HG02981 (cell line): ENCODE measurements around the gene EPHB2.

ENCODE experiments used
- ATAC-seq: cut with Tn5 transposase; IDR thresholded peaks from one replicate; pipeline ENCODE4 v1.9.1; 2021; ENCODE audit warnings: mild to moderate bottlenecking, moderate library complexity; ENCODE audit not compliant: unreplicated experiment

Gene EPHB2

GRCh38 chr1:22721122-22721873 is 10.7 kb downstream of the EPHB2 start:
- no peak for ATAC-seq

- no peak for ATAC-seq
Measured at GRCh38 chr1:22722901-22723550, 12.4 kb downstream of the EPHB2 start.

- no peak for ATAC-seq
Measured at GRCh38 chr1:22727873-22728272, 17.2 kb downstream of the EPHB2 start.

GRCh38 chr1:22728751-22729399 is 18.2 kb downstream of the EPHB2 start:
- ATAC-seq, result no peak

- no peak for ATAC-seq
Measured at GRCh38 chr1:22729400-22729773, 18.7 kb downstream of the EPHB2 start.

GRCh38 chr1:22729912-22730311 is 19.3 kb downstream of the EPHB2 start:
- no peak for ATAC-seq

GRCh38 chr1:22731924-22732720 is 21.5 kb downstream of the EPHB2 start:
- ATAC-seq, result no peak

GRCh38 chr1:22733643-22734042 is 23.0 kb downstream of the EPHB2 start:
- no peak for ATAC-seq

- ATAC-seq, result no peak
Measured at GRCh38 chr1:22736501-22737080, 26.0 kb downstream of the EPHB2 start.

GRCh38 chr1:22737374-22738068 is 26.9 kb downstream of the EPHB2 start:
- ATAC-seq, result no peak

GRCh38 chr1:22738069-22738435 is 27.4 kb downstream of the EPHB2 start:
- no peak for ATAC-seq

GRCh38 chr1:22738522-22738921 is 27.9 kb downstream of the EPHB2 start:
- no peak for ATAC-seq

GRCh38 chr1:22739648-22740385 is 29.2 kb downstream of the EPHB2 start:
- ATAC-seq, result no peak

- ATAC-seq, result no peak
Measured at GRCh38 chr1:22741118-22741517, 30.5 kb downstream of the EPHB2 start.

GRCh38 chr1:22745669-22746585 is 35.3 kb downstream of the EPHB2 start:
- no peak for ATAC-seq

GRCh38 chr1:22747021-22747734 is 36.5 kb downstream of the EPHB2 start:
- no peak for ATAC-seq

GRCh38 chr1:22747735-22748073 is 37.1 kb downstream of the EPHB2 start:
- no peak for ATAC-seq

GRCh38 chr1:22749503-22749902 is 38.9 kb downstream of the EPHB2 start:
- no peak for ATAC-seq
